ENCODE results near the gene SLC9A3. TPM values are rescaled to one million over a fixed set of nuclear protein-coding genes. Genes with fewer than 3 reads are reported as not detected.
A peak's percentile ranks its signal among the peaks of the same experiment; 100 is the strongest.

Gene SLC9A3
- total and polyA plus RNA-seq, 3 experiments from 2014 or later, result 2.4 to 2.6 (median 2.5) TPM

GRCh38 chr5:528629-529511, 4.6 kb upstream of the SLC9A3 start:
- Mint-ChIP-seq H3K27me3 (peaks cover 38 to 53% of the 10 kb centered on the region in 2 donors), H3K4me1 (peaks cover 21 to 38% (median 27%) of the 10 kb centered on the region in 3 donors), H3K36me3 (no peaks in the 10 kb centered on the region), H3K4me3 (peak overlapping the region in 6 of 7 donors; percentile 17 to 69 (median 44)), H3K27ac (peak overlapping the region in 2 of 8 donors; percentile 15 to 38), H3K9me3 (no peaks in the 10 kb centered on the region)
- no peak overlapping the region for H3K27ac ChIP-seq (ENCODE audit: low read depth, low read length)
- no peak overlapping the region for H3K4me3 ChIP-seq (ENCODE audit: low read length)
- CTCF ChIA-PET, result interaction anchor here (1.0 kb wide), 1 partner anchor 11 kb away, joined by 3 read pairs; no protein-coding TSS in a partner anchor
- H3K4me1 ChIP-seq (ENCODE audit: insufficient read depth, low read length), result peaks cover 8% of the 10 kb centered on the region
- no peaks in the 10 kb centered on the region for H3K36me3 ChIP-seq (ENCODE audit: insufficient read depth, low read length)
- H3K9me3 ChIP-seq (ENCODE audit: low read length), result no peaks in the 10 kb centered on the region
- peaks cover 44% of the 10 kb centered on the region for H3K27me3 ChIP-seq (ENCODE audit: insufficient read depth, low read length, poor library complexity, severe bottlenecking)
- DNase-seq, result peak in 1 of 5 donors; percentile 41
- POLR2A ChIA-PET, result no interaction called here

- Mint-ChIP-seq H3K9me3 (no peaks in the 10 kb centered on the region), H3K36me3 (no peaks in the 10 kb centered on the region), H3K4me3 (peak overlapping the region in 4 of 7 donors; percentile 34 to 78 (median 62)), H3K27ac (no peak overlapping the region), H3K4me1 (peaks cover 23 to 45% (median 31%) of the 10 kb centered on the region in 3 donors), H3K27me3 (peaks cover 39 to 60% of the 10 kb centered on the region in 2 donors)
- no peak overlapping the region for H3K4me3 ChIP-seq (ENCODE audit: low read length)
- peaks cover 41% of the 10 kb centered on the region for H3K27me3 ChIP-seq (ENCODE audit: insufficient read depth, low read length, poor library complexity, severe bottlenecking)
- H3K36me3 ChIP-seq (ENCODE audit: insufficient read depth, low read length), result no peaks in the 10 kb centered on the region
- peaks cover 8% of the 10 kb centered on the region for H3K4me1 ChIP-seq (ENCODE audit: insufficient read depth, low read length)
- peak in 1 of 5 donors; percentile 35 for DNase-seq
- H3K27ac ChIP-seq (ENCODE audit: low read depth, low read length), result no peak overlapping the region
- ChIA-PET CTCF (no interaction called here), POLR2A (no interaction called here)
- no peaks in the 10 kb centered on the region for H3K9me3 ChIP-seq (ENCODE audit: low read length)
Measured at GRCh38 chr5:527646-528628, 3.7 kb upstream of the SLC9A3 start.

DNA sequence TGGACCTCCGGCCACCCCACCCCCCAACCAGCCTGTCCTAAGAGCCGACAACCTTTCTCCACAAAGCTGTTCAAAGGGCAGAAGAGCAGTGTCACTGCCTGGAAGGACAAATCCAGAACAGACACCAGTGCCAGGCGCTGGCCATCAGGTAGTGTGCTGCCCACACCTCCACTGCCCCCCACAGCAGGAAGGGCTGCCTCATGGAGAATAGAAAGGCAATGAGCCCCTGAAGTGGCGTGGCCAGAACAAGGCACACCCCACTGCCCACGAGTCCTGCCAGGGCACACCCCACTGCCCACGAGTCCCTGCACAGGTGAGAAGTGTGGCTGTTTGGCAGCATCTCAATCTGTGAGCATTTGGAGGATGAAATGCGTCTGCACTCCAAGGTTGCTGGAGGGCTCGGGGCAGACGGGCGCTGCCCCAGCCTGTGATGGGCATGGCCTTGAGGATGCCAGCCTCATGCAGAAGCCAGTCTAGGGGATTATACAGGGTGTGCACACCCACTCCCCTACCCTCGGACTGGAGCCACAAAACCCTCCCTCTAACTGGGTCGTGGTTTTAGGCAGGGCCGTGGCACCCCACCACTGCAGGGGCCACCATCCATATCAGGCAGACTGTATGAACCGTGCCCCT, 2.3 kb upstream of the SLC9A3 start:
- DNase-seq, result peak in 1 of 5 donors; percentile 37
- H3K4me1 Mint-ChIP-seq, result peaks cover 23 to 48% (median 31%) of the 10 kb centered on the region in 3 donors
- H3K36me3 Mint-ChIP-seq, result no peaks in the 10 kb centered on the region
- no peaks in the 10 kb centered on the region for H3K9me3 ChIP-seq (ENCODE audit: low read length)
- no peak overlapping the region for H3K27ac Mint-ChIP-seq
- peaks cover 38% of the 10 kb centered on the region for H3K27me3 ChIP-seq (ENCODE audit: insufficient read depth, low read length, poor library complexity, severe bottlenecking)
- no peaks in the 10 kb centered on the region for H3K36me3 ChIP-seq (ENCODE audit: insufficient read depth, low read length)
- H3K9me3 Mint-ChIP-seq, result no peaks in the 10 kb centered on the region
- ChIA-PET CTCF (no interaction called here), POLR2A (no interaction called here)
- no peak overlapping the region for H3K27ac ChIP-seq (ENCODE audit: low read depth, low read length)
- no peak overlapping the region for H3K4me3 ChIP-seq (ENCODE audit: low read length)
- peaks cover 8% of the 10 kb centered on the region for H3K4me1 ChIP-seq (ENCODE audit: insufficient read depth, low read length)
- H3K27me3 Mint-ChIP-seq, result peaks cover 40 to 64% of the 10 kb centered on the region in 2 donors
- H3K4me3 Mint-ChIP-seq, result peak overlapping the region in 2 of 7 donors; percentile 24 to 71

DNA sequence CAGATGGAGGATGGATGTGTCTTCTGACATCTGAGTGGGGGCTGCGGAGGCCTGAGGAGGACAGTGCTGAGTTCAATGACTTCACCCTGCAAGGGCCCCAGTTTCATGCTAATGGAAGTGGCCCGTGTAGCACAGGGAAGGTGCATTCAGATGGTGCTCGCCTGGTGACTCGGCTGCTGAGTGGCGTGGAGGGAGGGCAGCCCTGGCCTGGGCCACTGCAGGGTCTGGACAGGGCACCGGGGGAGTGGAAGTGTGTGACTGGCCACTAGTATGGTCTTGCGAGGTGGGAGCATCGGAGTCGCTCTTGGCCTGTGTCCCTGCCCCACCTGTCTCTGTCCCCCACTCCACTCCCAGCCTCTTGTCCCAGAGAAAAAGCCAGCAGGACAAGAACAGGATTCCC, 1.7 kb upstream of the SLC9A3 start:
- peaks cover 40 to 68% of the 10 kb centered on the region in 2 donors for H3K27me3 Mint-ChIP-seq
- no peak overlapping the region for H3K4me3 ChIP-seq (ENCODE audit: low read length)
- peaks cover 23 to 48% (median 31%) of the 10 kb centered on the region in 3 donors for H3K4me1 Mint-ChIP-seq
- no peaks in the 10 kb centered on the region for H3K36me3 Mint-ChIP-seq
- no peak overlapping the region for H3K27ac Mint-ChIP-seq
- H3K36me3 ChIP-seq (ENCODE audit: insufficient read depth, low read length), result no peaks in the 10 kb centered on the region
- ChIA-PET CTCF (no interaction called here), POLR2A (no interaction called here)
- H3K9me3 ChIP-seq (ENCODE audit: low read length), result no peaks in the 10 kb centered on the region
- peaks cover 36% of the 10 kb centered on the region for H3K27me3 ChIP-seq (ENCODE audit: insufficient read depth, low read length, poor library complexity, severe bottlenecking)
- DNase-seq, result peak in 1 of 5 donors; percentile 40
- no peaks in the 10 kb centered on the region for H3K9me3 Mint-ChIP-seq
- H3K4me3 Mint-ChIP-seq, result no peak overlapping the region
- peaks cover 8% of the 10 kb centered on the region for H3K4me1 ChIP-seq (ENCODE audit: insufficient read depth, low read length)
- no peak overlapping the region for H3K27ac ChIP-seq (ENCODE audit: low read depth, low read length)

DNA sequence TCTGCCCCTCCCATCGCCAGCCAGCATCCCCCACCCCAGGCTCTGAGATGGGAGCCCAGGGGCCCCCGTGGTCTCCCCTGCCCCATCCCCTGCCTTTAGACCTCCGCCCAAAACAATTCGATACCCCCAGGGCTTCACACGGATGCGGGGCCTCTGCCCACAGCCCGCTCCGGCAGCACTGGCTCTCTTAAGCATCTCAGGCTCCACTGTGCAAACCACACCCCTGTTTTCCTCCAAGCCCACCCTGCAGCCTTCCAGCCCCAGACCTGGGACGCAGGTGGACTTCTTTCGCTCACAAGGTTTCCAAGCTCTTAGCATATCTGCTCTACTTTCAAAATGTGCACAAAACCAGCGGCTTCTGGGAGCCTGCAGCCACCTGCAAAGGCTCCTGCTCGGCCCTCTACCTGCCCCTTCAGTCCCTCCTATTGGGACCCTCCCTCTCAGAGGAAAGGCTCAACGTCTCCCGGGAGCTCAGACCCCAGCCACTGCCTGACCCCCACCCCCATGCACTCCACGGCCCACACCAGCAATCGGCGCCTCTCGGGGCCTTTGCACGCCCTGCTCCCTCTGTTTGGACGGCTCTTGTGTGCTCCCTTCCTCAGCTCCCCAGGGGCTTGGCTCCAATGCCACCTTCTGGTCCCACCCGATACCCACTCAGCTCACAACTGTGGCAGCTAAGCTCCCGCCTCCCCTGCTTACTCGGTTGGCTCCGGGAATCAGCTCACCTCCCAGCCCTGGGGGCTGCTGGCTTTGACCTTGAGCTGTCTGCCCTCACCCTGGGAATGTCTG, 918 bp upstream of the SLC9A3 start:
- CTCF ChIA-PET, result no interaction called here
- peaks cover 23 to 47% (median 31%) of the 10 kb centered on the region in 3 donors for H3K4me1 Mint-ChIP-seq
- H3K36me3 Mint-ChIP-seq, result no peaks in the 10 kb centered on the region

GRCh38 chr5:523441-524222, 617 bp downstream of the SLC9A3 start:
- H3K27ac ChIP-seq (ENCODE audit: low read depth, low read length), result no peak overlapping the region
- Mint-ChIP-seq H3K36me3 (no peaks in the 10 kb centered on the region), H3K27ac (no peak overlapping the region), H3K9me3 (no peaks in the 10 kb centered on the region), H3K4me1 (peaks cover 16 to 33% (median 19%) of the 10 kb centered on the region in 3 donors), H3K27me3 (peaks cover 34 to 59% of the 10 kb centered on the region in 2 donors), H3K4me3 (peak overlapping the region in 1 of 7 donors; percentile 36)
- H3K36me3 ChIP-seq (ENCODE audit: insufficient read depth, low read length), result no peaks in the 10 kb centered on the region
- ChIA-PET POLR2A (no interaction called here), CTCF (no interaction called here)
- H3K27me3 ChIP-seq (ENCODE audit: insufficient read depth, low read length, poor library complexity, severe bottlenecking), result peaks cover 28% of the 10 kb centered on the region
- no peaks in the 10 kb centered on the region for H3K9me3 ChIP-seq (ENCODE audit: low read length)
- peaks cover 8% of the 10 kb centered on the region for H3K4me1 ChIP-seq (ENCODE audit: insufficient read depth, low read length)
- H3K4me3 ChIP-seq (ENCODE audit: low read length), result no peak overlapping the region
- no peak for DNase-seq

More for the DNA sequence above, 918 bp upstream of the SLC9A3 start:
- no peaks in the 10 kb centered on the region for H3K36me3 ChIP-seq (ENCODE audit: insufficient read depth, low read length)
- H3K9me3 ChIP-seq (ENCODE audit: low read length), result no peaks in the 10 kb centered on the region
- no peak overlapping the region for H3K27ac Mint-ChIP-seq
- H3K9me3 Mint-ChIP-seq, result no peaks in the 10 kb centered on the region
- peaks cover 34% of the 10 kb centered on the region for H3K27me3 ChIP-seq (ENCODE audit: insufficient read depth, low read length, poor library complexity, severe bottlenecking)
- peak overlapping the region in 4 of 7 donors; percentile 41 to 84 (median 58) for H3K4me3 Mint-ChIP-seq
- H3K4me1 ChIP-seq (ENCODE audit: insufficient read depth, low read length), result peaks cover 8% of the 10 kb centered on the region
- DNase-seq, result no peak
- no peak overlapping the region for H3K4me3 ChIP-seq (ENCODE audit: low read length)
- H3K27me3 Mint-ChIP-seq, result peaks cover 34 to 65% of the 10 kb centered on the region in 2 donors
- POLR2A ChIA-PET, result no interaction called here
- no peak overlapping the region for H3K27ac ChIP-seq (ENCODE audit: low read depth, low read length)
